Effector memory CD4-positive, alpha-beta T cell (primary cell): Measurements from ENCODE around the gene CPN2.
A peak's percentile ranks its signal among the peaks of the same experiment; 100 is the strongest.

ENCODE experiments used
- DNase-seq, 3 donors: peaks; one replicate each; pipeline ENCODE4 v3.0.0-alpha.2; 2020
- H3K27ac ChIP-seq: 2 replicates; pipeline ENCODE4 v1.7.0; 2013; ENCODE audit warnings: mild to moderate bottlenecking, low read length, moderate library complexity; ENCODE audit not compliant: insufficient read depth, poor library complexity, severe bottlenecking
- H3K27me3 ChIP-seq: replicated peaks from 2 replicates; pipeline ENCODE4 v1.7.0; 2013; ENCODE audit warnings: mild to moderate bottlenecking, low read length; ENCODE audit not compliant: insufficient read depth, control insufficient read depth, poor library complexity, severe bottlenecking
- H3K36me3 ChIP-seq: 2 replicates; pipeline ENCODE4 v1.7.0; 2013; ENCODE audit warnings: mild to moderate bottlenecking, low read length, moderate library complexity; ENCODE audit not compliant: control insufficient read depth, insufficient read depth
- H3K4me1 ChIP-seq: 2 replicates; pipeline ENCODE4 v1.7.0; 2013; ENCODE audit warnings: low read length, mild to moderate bottlenecking; ENCODE audit not compliant: control insufficient read depth, insufficient read depth, poor library complexity, severe bottlenecking
- H3K4me3 ChIP-seq: 2 replicates; pipeline ENCODE4 v1.7.0; 2013; ENCODE audit warnings: low read length, low read depth, mild to moderate bottlenecking; ENCODE audit not compliant: insufficient read depth, poor library complexity, severe bottlenecking
- H3K9me3 ChIP-seq: 2 replicates; pipeline ENCODE4 v1.7.0; 2013; ENCODE audit warnings: mild to moderate bottlenecking, low read length, moderate library complexity; ENCODE audit not compliant: control insufficient read depth

CPN2 gene

GRCh38 chr3:194333212-194333980, 17.7 kb downstream of the CPN2 start:
- Histone ChIP-seq H3K4me3 (peak overlapping the region; percentile 38), H3K4me1 (no peaks in the 10 kb centered on the region), H3K27me3 (peaks cover 9% of the 10 kb centered on the region), H3K36me3 (no peaks in the 10 kb centered on the region), H3K9me3 (no peaks in the 10 kb centered on the region), H3K27ac (no peak overlapping the region)
- peak; percentile 69 to 78 (median 70) for DNase-seq

DNA sequence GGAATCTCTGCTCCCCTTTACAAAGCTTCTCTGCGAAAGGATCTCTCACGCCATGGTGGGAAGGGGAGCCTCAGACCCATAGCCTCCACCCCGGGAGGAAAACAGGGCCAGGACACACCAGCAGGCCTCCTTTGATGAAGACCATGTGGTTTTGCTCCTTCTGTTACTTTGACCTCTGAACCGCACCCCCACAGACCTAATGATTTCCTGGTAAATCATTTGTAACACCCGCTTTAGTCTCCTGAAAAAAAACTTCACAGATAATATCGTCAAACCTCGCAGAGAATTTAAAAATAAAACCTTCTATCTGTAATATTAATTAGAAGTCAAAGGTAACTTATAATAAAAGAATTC, 18.3 kb downstream of the CPN2 start:
- H3K4me1 ChIP-seq, result no peaks in the 10 kb centered on the region
- H3K27me3 ChIP-seq, result peaks cover 9% of the 10 kb centered on the region
- no peaks in the 10 kb centered on the region for H3K36me3 ChIP-seq
- no peak for DNase-seq
- no peak overlapping the region for H3K27ac ChIP-seq
- H3K4me3 ChIP-seq, result no peak overlapping the region
- H3K9me3 ChIP-seq, result no peaks in the 10 kb centered on the region

DNA sequence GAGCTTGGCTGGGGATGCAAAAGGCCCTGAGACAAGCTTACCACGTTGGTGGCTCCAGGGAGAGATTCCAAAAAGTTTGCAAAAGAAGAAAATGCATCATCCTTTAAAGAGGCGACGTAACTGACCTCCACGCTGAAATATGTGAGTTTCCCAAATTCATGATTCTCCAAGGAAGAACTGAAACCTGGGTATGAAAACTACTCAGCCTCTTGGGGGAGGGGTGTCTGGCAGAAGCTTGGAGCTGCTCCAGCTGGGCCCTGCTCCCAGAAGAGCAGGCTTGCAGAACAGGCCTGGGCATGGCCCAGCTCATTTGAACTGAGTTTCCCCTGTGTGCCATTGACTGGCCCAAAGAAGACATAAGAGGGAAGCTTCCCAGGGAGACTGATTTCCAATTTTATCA, 20.5 kb downstream of the CPN2 start:
- no peak for DNase-seq
- H3K27me3 ChIP-seq, result peaks cover 9% of the 10 kb centered on the region

GRCh38 chr3:194330160-194330559, 21.0 kb downstream of the CPN2 start:
- H3K27me3 ChIP-seq, result peaks cover 9% of the 10 kb centered on the region
- no peak overlapping the region for H3K27ac ChIP-seq
- no peaks in the 10 kb centered on the region for H3K4me1 ChIP-seq

More for the DNA sequence above, 20.5 kb downstream of the CPN2 start:
- no peaks in the 10 kb centered on the region for H3K4me1 ChIP-seq
- no peaks in the 10 kb centered on the region for H3K36me3 ChIP-seq
- no peaks in the 10 kb centered on the region for H3K9me3 ChIP-seq
- no peak overlapping the region for H3K27ac ChIP-seq
- no peak overlapping the region for H3K4me3 ChIP-seq

DNA sequence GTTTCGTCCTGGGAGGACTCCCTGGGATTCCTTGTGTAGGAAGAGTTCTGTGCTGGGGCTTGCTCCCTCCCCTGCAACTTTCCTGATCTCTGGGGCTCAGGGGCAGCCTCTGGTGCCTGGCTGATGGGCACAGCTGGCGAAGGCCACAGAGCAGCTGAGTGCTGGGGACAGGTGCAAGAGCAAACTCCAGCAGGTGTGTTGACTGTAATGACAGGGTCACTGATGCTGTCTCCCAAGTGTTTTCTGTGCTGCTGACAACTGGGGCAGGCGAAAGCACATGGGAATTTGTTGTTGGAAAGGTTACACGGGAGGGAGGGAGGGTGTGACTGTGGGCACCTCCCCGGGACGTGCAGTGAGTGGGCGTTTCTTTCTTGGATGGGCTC, 21.6 kb downstream of the CPN2 start:
- Histone ChIP-seq H3K27me3 (peaks cover 9% of the 10 kb centered on the region), H3K4me3 (no peak overlapping the region), H3K4me1 (no peaks in the 10 kb centered on the region), H3K9me3 (no peaks in the 10 kb centered on the region), H3K27ac (no peak overlapping the region), H3K36me3 (no peaks in the 10 kb centered on the region)
- no peak for DNase-seq

More at GRCh38 chr3:194330160-194330559, 21.0 kb downstream of the CPN2 start:
- H3K9me3 ChIP-seq, result no peaks in the 10 kb centered on the region
- no peak overlapping the region for H3K4me3 ChIP-seq
- H3K36me3 ChIP-seq, result no peaks in the 10 kb centered on the region
- no peak for DNase-seq

DNA sequence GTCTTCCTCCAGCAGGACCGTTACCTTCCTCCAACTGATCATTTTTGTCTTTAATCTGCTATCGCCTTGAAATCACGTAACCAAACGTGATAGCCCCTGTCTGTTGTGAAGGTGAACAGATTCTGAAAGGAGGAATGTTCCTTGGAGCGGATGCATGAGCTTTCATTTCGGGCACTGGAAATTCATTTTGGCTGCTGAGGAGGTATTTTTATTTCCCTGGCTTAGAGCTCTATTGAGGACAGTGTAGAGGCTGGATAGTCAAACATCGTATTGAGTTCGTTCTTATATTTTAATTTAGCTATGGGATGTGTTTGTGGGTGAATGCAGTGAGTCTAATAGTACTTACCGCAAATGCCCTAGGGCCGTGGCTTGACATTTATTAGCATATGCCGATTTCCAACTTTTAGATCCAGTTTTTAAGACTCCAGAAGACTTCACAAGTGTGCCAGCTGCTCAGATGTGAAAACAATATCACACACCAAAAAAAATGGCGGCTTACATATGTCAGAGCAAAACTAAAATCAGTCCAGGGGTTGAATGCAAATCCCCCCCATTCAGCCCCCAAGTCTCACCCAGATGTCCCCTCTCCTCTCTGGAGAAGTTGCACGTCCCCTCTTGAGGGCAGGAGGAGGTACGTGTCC, 22.1 kb downstream of the CPN2 start:
- DNase-seq, result no peak
- peaks cover 9% of the 10 kb centered on the region for H3K27me3 ChIP-seq
- peaks cover 3% of the 10 kb centered on the region for H3K4me1 ChIP-seq

GRCh38 chr3:194328053-194328657, 23.0 kb downstream of the CPN2 start:
- H3K4me3 ChIP-seq, result no peak overlapping the region
- H3K27ac ChIP-seq, result no peak overlapping the region
- no peaks in the 10 kb centered on the region for H3K36me3 ChIP-seq
- DNase-seq, result peak; percentile 18 to 47 (median 27)
- H3K9me3 ChIP-seq, result no peaks in the 10 kb centered on the region
- peaks cover 8% of the 10 kb centered on the region for H3K4me1 ChIP-seq
- peaks cover 5% of the 10 kb centered on the region for H3K27me3 ChIP-seq

More for the DNA sequence above, 22.1 kb downstream of the CPN2 start:
- Histone ChIP-seq H3K4me3 (no peak overlapping the region), H3K36me3 (no peaks in the 10 kb centered on the region), H3K27ac (no peak overlapping the region), H3K9me3 (no peaks in the 10 kb centered on the region)

DNA sequence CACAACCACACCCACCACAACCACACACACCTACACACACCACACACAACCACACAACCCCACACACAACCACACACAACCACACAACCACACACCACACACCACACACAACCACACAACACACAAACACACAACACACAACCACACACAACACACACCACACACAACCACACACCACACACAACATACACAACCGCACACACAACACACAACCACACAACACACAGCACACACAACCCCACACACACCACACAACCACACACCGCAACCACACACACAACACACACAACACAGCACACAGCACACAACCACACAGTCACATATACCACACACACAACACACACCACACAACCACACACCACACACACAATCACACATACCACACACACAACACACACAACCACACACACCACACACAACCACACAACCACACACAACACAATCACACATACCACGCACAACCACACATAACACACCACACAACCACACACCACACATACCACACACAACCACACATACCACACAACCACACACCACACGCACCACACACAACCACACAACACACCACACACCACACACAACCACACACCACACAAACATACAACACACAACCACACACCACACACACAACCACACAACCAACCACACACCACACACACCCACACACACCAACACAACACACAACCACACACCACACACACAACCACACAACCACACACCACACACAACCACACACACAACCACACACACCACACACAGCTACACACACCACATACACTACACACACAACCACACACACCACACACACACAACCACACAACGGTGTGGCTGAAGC, 23.7 kb downstream of the CPN2 start:
- no peak for DNase-seq
- no peak overlapping the region for H3K27ac ChIP-seq

DNA sequence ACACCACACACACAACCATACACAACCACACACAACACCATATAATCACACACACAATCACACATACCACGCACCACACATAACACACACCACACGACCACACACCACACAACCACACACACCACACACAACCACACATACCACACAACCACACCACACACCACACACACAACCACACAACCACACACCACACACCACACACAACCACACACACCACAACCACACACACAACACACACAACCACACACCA, 24.2 kb downstream of the CPN2 start:
- Histone ChIP-seq H3K36me3 (no peaks in the 10 kb centered on the region), H3K27ac (no peak overlapping the region), H3K4me3 (no peak overlapping the region), H3K4me1 (peaks cover 8% of the 10 kb centered on the region), H3K9me3 (no peaks in the 10 kb centered on the region), H3K27me3 (no peaks in the 10 kb centered on the region)
- DNase-seq, result no peak

More for the DNA sequence above, 23.7 kb downstream of the CPN2 start:
- no peaks in the 10 kb centered on the region for H3K27me3 ChIP-seq
- no peak overlapping the region for H3K4me3 ChIP-seq
- no peaks in the 10 kb centered on the region for H3K9me3 ChIP-seq
- no peaks in the 10 kb centered on the region for H3K36me3 ChIP-seq
- H3K4me1 ChIP-seq, result peaks cover 8% of the 10 kb centered on the region
